ENCODE measurements around the gene ALG10B. TPM values are rescaled to one million over a fixed set of nuclear protein-coding genes. Genes with fewer than 3 reads are reported as not detected.
"Not testable (repeated sequence)": the region's sequence is repeated elsewhere in the genome, so short reads cannot be mapped to it uniquely, and the experiment has no call there.

The ALG10B gene
- total RNA-seq, 3 donors from 2014 or later (not counting 1 experiment from before 2014, with no cell fraction given), result 7.5 to 11.6 (median 8.0) TPM

GRCh38 chr12:38279756-38280155 lies 36.8 kb upstream of the ALG10B start:
- Mint-ChIP-seq H3K4me3 (no peak overlapping the region), H3K9me3 (peaks cover 8 to 11% of the 10 kb centered on the region in 2 donors), H3K27me3 (ENCODE audit: low read depth in 2 of 2) (no peaks in the 10 kb centered on the region), H3K36me3 (no peaks in the 10 kb centered on the region), H3K27ac (no peak overlapping the region), H3K4me1 (no peaks in the 10 kb centered on the region)
- Histone ChIP-seq H3K4me3 (ENCODE audit: low read length) (no peak overlapping the region), H3K27ac (ENCODE audit: low read length) (no peak overlapping the region), H3K4me1 (ENCODE audit: control insufficient read depth, insufficient read depth, low read length) (no peaks in the 10 kb centered on the region), H3K9me3 (ENCODE audit: control insufficient read depth, insufficient read depth, low read length) (no peaks in the 10 kb centered on the region), H3K27me3 (ENCODE audit: control insufficient read depth, insufficient read depth, low read length) (no peaks in the 10 kb centered on the region), H3K36me3 (ENCODE audit: control insufficient read depth, insufficient read depth, low read length) (no peaks in the 10 kb centered on the region)
- intact Hi-C loops (cut with micrococcal nuclease), result no loop called here
- DNase-seq, result no peak
- WGBS (ENCODE audit: insufficient coverage), result 49% methylated on average over 2 of the region's 2 CpGs
- no peak for ATAC-seq
- TF ChIP-seq CTCF (IDR thresholded peaks at IDR 0.05), result no peak

GRCh38 chr12:38282886-38283285 lies 33.7 kb upstream of the ALG10B start:
- H3K4me1 Mint-ChIP-seq, result no peaks in the 10 kb centered on the region
- peaks cover 4 to 7% of the 10 kb centered on the region in 2 donors for H3K9me3 Mint-ChIP-seq
- Histone ChIP-seq H3K9me3 (ENCODE audit: control insufficient read depth, insufficient read depth, low read length) (no peaks in the 10 kb centered on the region), H3K36me3 (ENCODE audit: control insufficient read depth, insufficient read depth, low read length) (no peaks in the 10 kb centered on the region), H3K4me1 (ENCODE audit: control insufficient read depth, insufficient read depth, low read length) (no peaks in the 10 kb centered on the region), H3K27me3 (ENCODE audit: control insufficient read depth, insufficient read depth, low read length) (no peaks in the 10 kb centered on the region), H3K27ac (ENCODE audit: low read length) (no peak overlapping the region), H3K4me3 (ENCODE audit: low read length) (no peak overlapping the region)
- no peak overlapping the region for H3K4me3 Mint-ChIP-seq
- no peak overlapping the region for H3K27ac Mint-ChIP-seq
- H3K27me3 Mint-ChIP-seq (ENCODE audit: low read depth in 2 of 2), result no peaks in the 10 kb centered on the region
- ATAC-seq (no peak), DNase-seq (no peak)
- intact Hi-C loops (cut with micrococcal nuclease), result no loop called here
- no peaks in the 10 kb centered on the region for H3K36me3 Mint-ChIP-seq
- TF ChIP-seq CTCF (IDR thresholded peaks at IDR 0.05), result no peak

GRCh38 chr12:38289396-38289795 lies 27.2 kb upstream of the ALG10B start:
- H3K4me1 Mint-ChIP-seq, result no peaks in the 10 kb centered on the region
- TF ChIP-seq CTCF (IDR thresholded peaks at IDR 0.05), result no peak
- intact Hi-C loops (cut with micrococcal nuclease), result no loop called here

GRCh38 chr12:38291160-38291559 lies 25.4 kb upstream of the ALG10B start:
- H3K9me3 Mint-ChIP-seq, result peaks cover 0 to 2% of the 10 kb centered on the region in 2 donors
- no peaks in the 10 kb centered on the region for H3K4me1 Mint-ChIP-seq
- Histone ChIP-seq H3K36me3 (ENCODE audit: control insufficient read depth, insufficient read depth, low read length) (no peaks in the 10 kb centered on the region), H3K4me1 (ENCODE audit: control insufficient read depth, insufficient read depth, low read length) (no peaks in the 10 kb centered on the region), H3K27me3 (ENCODE audit: control insufficient read depth, insufficient read depth, low read length) (no peaks in the 10 kb centered on the region), H3K27ac (ENCODE audit: low read length) (no peak overlapping the region), H3K4me3 (ENCODE audit: low read length) (no peak overlapping the region), H3K9me3 (ENCODE audit: control insufficient read depth, insufficient read depth, low read length) (peaks cover 2% of the 10 kb centered on the region)
- no peak overlapping the region for H3K4me3 Mint-ChIP-seq
- no peak for TF ChIP-seq CTCF (IDR thresholded peaks at IDR 0.05)
- H3K36me3 Mint-ChIP-seq, result no peaks in the 10 kb centered on the region
- no peak for DNase-seq
- no peak overlapping the region for H3K27ac Mint-ChIP-seq
- no peaks in the 10 kb centered on the region for H3K27me3 Mint-ChIP-seq (ENCODE audit: low read depth in 2 of 2)
- WGBS (ENCODE audit: insufficient coverage), result 69% methylated on average over 4 of the region's 4 CpGs
- intact Hi-C loops (cut with micrococcal nuclease), result no loop called here
- ATAC-seq, result no peak

More at GRCh38 chr12:38289396-38289795, 27.2 kb upstream of the ALG10B start:
- Mint-ChIP-seq H3K36me3 (no peaks in the 10 kb centered on the region), H3K27ac (no peak overlapping the region), H3K27me3 (ENCODE audit: low read depth in 2 of 2) (no peaks in the 10 kb centered on the region), H3K9me3 (peaks cover 0 to under 1% of the 10 kb centered on the region in 2 donors), H3K4me3 (no peak overlapping the region)
- H3K36me3 ChIP-seq (ENCODE audit: control insufficient read depth, insufficient read depth, low read length), result no peaks in the 10 kb centered on the region
- ATAC-seq (no peak), DNase-seq (no peak)
- H3K4me3 ChIP-seq (ENCODE audit: low read length), result no peak overlapping the region
- WGBS (ENCODE audit: insufficient coverage), result 71% methylated on average over 2 of the region's 2 CpGs
- no peaks in the 10 kb centered on the region for H3K4me1 ChIP-seq (ENCODE audit: control insufficient read depth, insufficient read depth, low read length)
- H3K27me3 ChIP-seq (ENCODE audit: control insufficient read depth, insufficient read depth, low read length), result no peaks in the 10 kb centered on the region
- peaks cover 2% of the 10 kb centered on the region for H3K9me3 ChIP-seq (ENCODE audit: control insufficient read depth, insufficient read depth, low read length)
- no peak overlapping the region for H3K27ac ChIP-seq (ENCODE audit: low read length)

- WGBS (ENCODE audit: insufficient coverage), result 67% methylated on average over 1 of the region's 1 CpG
- H3K36me3 Mint-ChIP-seq; H3K9me3 ChIP-seq (ENCODE audit: control insufficient read depth, insufficient read depth, low read length); H3K4me1 Mint-ChIP-seq; H3K27ac ChIP-seq (ENCODE audit: low read length); DNase-seq; H3K36me3 ChIP-seq (ENCODE audit: control insufficient read depth, insufficient read depth, low read length); ATAC-seq; H3K27ac Mint-ChIP-seq; H3K9me3 Mint-ChIP-seq; H3K4me1 ChIP-seq (ENCODE audit: control insufficient read depth, insufficient read depth, low read length); H3K4me3 Mint-ChIP-seq; H3K27me3 ChIP-seq (ENCODE audit: control insufficient read depth, insufficient read depth, low read length); H3K4me3 ChIP-seq (ENCODE audit: low read length); intact Hi-C loops (cut with micrococcal nuclease): not testable (repeated sequence)
- H3K27me3 Mint-ChIP-seq (ENCODE audit: low read depth in 2 of 2), result peaks cover 4 to 13% of the 10 kb centered on the region in 2 donors
Observed at GRCh38 chr12:38302972-38303371, 13.6 kb upstream of the ALG10B start.
